A549 (cell line): ENCODE measurements around the gene ANKRD34A. TPM values are rescaled to one million over a fixed set of nuclear protein-coding genes. Genes with fewer than 3 reads are reported as not detected.
A peak's percentile ranks its signal among the peaks of the same experiment; 100 is the strongest.

Source experiments
- ATAC-seq, 2 experiments: fragments of 200-7000 bp in 1 of 2; fragments of >200 bp in 1 of 2; cut with Nextera tagmentation in 1 of 2; cut with Tn5 transposase in 1 of 2; 3 replicates each; pipeline versions ENCODE4 v1.8.0 to v1.9.1; 2018 to 2020; ENCODE audit warnings: mild to moderate bottlenecking in 1 of 2, moderate library complexity in 1 of 2
- CTCF ChIA-PET: fragments of 300-600 bp; sonication (Branson Sonifier 250); formaldehyde crosslinking; extraction: SDS; loops from one replicate; lab custom pipeline; 2021; ENCODE audit warnings: antibody characterized with exemption, inconsistent platforms; lab: Yijun Ruan, JAX
- POLR2A ChIA-PET: fragments of 350-600 bp; formaldehyde crosslinking; extraction: SDS; loops from one replicate; lab custom pipeline; 2021; ENCODE audit warnings: antibody characterized with exemption, inconsistent platforms; lab: Yijun Ruan, JAX
- DNase-seq, 2 experiments: peaks; one replicate each; pipeline versions ENCODE4 v3.0.0 to v3.0.0-alpha.2; 2011 to 2016; ENCODE audit warnings: low read depth in 1 of 2, low spot score in 1 of 2
- FAIRE-seq: peaks from 2 replicates; lab custom pipeline; 2011; peaks lifted over from hg19 to GRCh38; lab: Jason Lieb, UNC
- H3K27ac ChIP-seq, 2 experiments: fragments of >200 bp; sonication (Bioruptor Twin); formaldehyde crosslinking; 3 replicates each; pipeline ENCODE4 v1.5.1; 2016 to 2017
- H3K4me1 ChIP-seq: fragments of >200 bp; sonication (Bioruptor Twin); formaldehyde crosslinking; 3 replicates; pipeline ENCODE4 v1.6.1; 2016
- H3K4me2 ChIP-seq: fragments of >200 bp; sonication (Bioruptor Twin); formaldehyde crosslinking; 3 replicates; pipeline ENCODE4 v1.6.1; 2016
- H3K4me3 ChIP-seq: fragments of >200 bp; sonication (Bioruptor Twin); formaldehyde crosslinking; 3 replicates; pipeline ENCODE4 v1.5.1; 2016
- H3K9me3 ChIP-seq: fragments of >200 bp; sonication (Bioruptor Twin); formaldehyde crosslinking; 3 replicates; pipeline ENCODE4 v1.6.1; 2016
- BHLHE40 ChIP-seq: IDR thresholded peaks from 2 replicates; pipeline ENCODE4 v1.6.1; 2012; ENCODE audit warnings: low read depth, low read length, inconsistent platforms
- CBX8 ChIP-seq: fragments of 200-600 bp; sonication (generic); IDR thresholded peaks from 2 replicates; pipeline ENCODE4 v1.6.1; 2016
- CHD2 ChIP-seq: fragments of 150-350 bp; IDR thresholded peaks from 2 replicates; pipeline ENCODE4 v1.6.1; 2014; ENCODE audit warnings: low read length; ENCODE audit not compliant: partially characterized antibody
- EHF ChIP-seq: fragments of 250-450 bp; sonication (Bioruptor Pico); IDR thresholded peaks from 2 replicates; pipeline ENCODE4 v1.5.0; 2020; ENCODE audit warnings: mild to moderate bottlenecking
- EP300 ChIP-seq, 2 experiments: fragments of >200 bp; sonication (Bioruptor Twin); formaldehyde crosslinking; IDR thresholded peaks; 2 replicates in 1 of 2; 3 replicates in 1 of 2; pipeline ENCODE4 v1.6.1; 2016 to 2017
- GATA3 ChIP-seq: IDR thresholded peaks from 2 replicates; pipeline ENCODE4 v1.6.1; 2012; ENCODE audit warnings: borderline replicate concordance
- HOXA7 ChIP-seq: fragments of 250-450 bp; sonication (Bioruptor Pico); IDR thresholded peaks from 2 replicates; pipeline ENCODE4 v1.5.0; 2020; ENCODE audit warnings: mild to moderate bottlenecking, moderate library complexity
- JUN ChIP-seq, 2 experiments: fragments of >200 bp; sonication (Bioruptor Twin); formaldehyde crosslinking; IDR thresholded peaks; 2 replicates in 1 of 2; 3 replicates in 1 of 2; pipeline ENCODE4 v1.6.1; 2016 to 2017
- KDM1A ChIP-seq: fragments of 200-600 bp; sonication (generic); IDR thresholded peaks from 2 replicates; pipeline ENCODE4 v1.6.1; 2016; ENCODE audit warnings: low read depth, mild to moderate bottlenecking
- MAFK ChIP-seq: fragments of 450-650 bp; IDR thresholded peaks from 2 replicates; pipeline ENCODE4 v1.6.1; 2014; ENCODE audit not compliant: partially characterized antibody
- RCOR1 ChIP-seq: fragments of 150-350 bp; IDR thresholded peaks from 2 replicates; pipeline ENCODE4 v1.6.1; 2014; ENCODE audit warnings: antibody characterized with exemption, low read length, low read depth
- RNF2 ChIP-seq: fragments of 200-600 bp; sonication (generic); IDR thresholded peaks from 2 replicates; pipeline ENCODE4 v1.6.1; 2016; ENCODE audit warnings: low read depth, mild to moderate bottlenecking, antibody characterized with exemption, moderate library complexity, borderline replicate concordance
- SMC3 ChIP-seq: fragments of >200 bp; sonication (Bioruptor Twin); formaldehyde crosslinking; IDR thresholded peaks from 3 replicates; pipeline ENCODE4 v1.6.1; 2018; ENCODE audit warnings: inconsistent platforms
- ZSCAN20 ChIP-seq: fragments of 250-450 bp; sonication (Bioruptor Pico); IDR thresholded peaks from 2 replicates; pipeline ENCODE4 v1.8.0; 2022; ENCODE audit warnings: mild to moderate bottlenecking, moderate library complexity
- WGBS: methylation state at CpG from one replicate; pipeline ENCODE4 v1.1.6; 2017; ENCODE audit errors: missing lambda C conversion rate; 5-methylcytosine and 5-hydroxymethylcytosine counted together
- polyA plus RNA-seq, 4 experiments: library from polyadenylated mRNA; depleted of rRNA in 3 of 4; stranded (reverse); fragments of >200 nt; fragmentation: RNase III in 1 of 4; extraction: RNeasy Plus Mini Kit Qiagen cat#74134 plus additional on column Dnase treatment in 1 of 4; gene quantifications; 2 replicates in 3 of 4; 3 replicates in 1 of 4; pipeline ENCODE4 v1.2.3, GENCODE V29; 2011 to 2017
- TF ChIP-seq, protein P1 (sequence below): fragments of 200-600 bp; sonication (generic); IDR thresholded peaks from 2 replicates; pipeline ENCODE4 v1.6.1; 2016; ENCODE audit warnings: antibody characterized with exemption, mild to moderate bottlenecking, moderate library complexity
- TF ChIP-seq, protein P2 (sequence below): fragments of 250-450 bp; sonication (Bioruptor Pico); IDR thresholded peaks from 2 replicates; pipeline ENCODE4 v1.5.0; 2020; ENCODE audit warnings: low read depth, mild to moderate bottlenecking, moderate library complexity
- TF ChIP-seq, protein P3 (sequence below): IDR thresholded peaks from 2 replicates; pipeline ENCODE4 v1.6.1; 2012
- TF ChIP-seq, protein P4 (sequence below): IDR thresholded peaks from 2 replicates; pipeline ENCODE4 v1.6.1; 2012; ENCODE audit warnings: low read depth, borderline replicate concordance
- TF ChIP-seq, protein P5 (sequence below): fragments of >200 bp; sonication (Bioruptor Twin); formaldehyde crosslinking; IDR thresholded peaks from 3 replicates; pipeline ENCODE4 v1.6.1; 2016
- TF ChIP-seq, protein P6 (sequence below): fragments of 250-450 bp; sonication (Bioruptor Pico); IDR thresholded peaks from 2 replicates; pipeline ENCODE4 v1.5.0; 2021; ENCODE audit warnings: mild to moderate bottlenecking, moderate library complexity, borderline replicate concordance

Gene ANKRD34A
- polyA plus RNA-seq, 2 of the 4 experiments (the other 2 are of a cell fraction), result 0.30 to 0.39 TPM

GRCh38 chr1:145918144-145918991 is 46.0 kb downstream of the ANKRD34A start, which contains the start of gene PEX11B (continued):
- TF ChIP-seq, protein P1, sequence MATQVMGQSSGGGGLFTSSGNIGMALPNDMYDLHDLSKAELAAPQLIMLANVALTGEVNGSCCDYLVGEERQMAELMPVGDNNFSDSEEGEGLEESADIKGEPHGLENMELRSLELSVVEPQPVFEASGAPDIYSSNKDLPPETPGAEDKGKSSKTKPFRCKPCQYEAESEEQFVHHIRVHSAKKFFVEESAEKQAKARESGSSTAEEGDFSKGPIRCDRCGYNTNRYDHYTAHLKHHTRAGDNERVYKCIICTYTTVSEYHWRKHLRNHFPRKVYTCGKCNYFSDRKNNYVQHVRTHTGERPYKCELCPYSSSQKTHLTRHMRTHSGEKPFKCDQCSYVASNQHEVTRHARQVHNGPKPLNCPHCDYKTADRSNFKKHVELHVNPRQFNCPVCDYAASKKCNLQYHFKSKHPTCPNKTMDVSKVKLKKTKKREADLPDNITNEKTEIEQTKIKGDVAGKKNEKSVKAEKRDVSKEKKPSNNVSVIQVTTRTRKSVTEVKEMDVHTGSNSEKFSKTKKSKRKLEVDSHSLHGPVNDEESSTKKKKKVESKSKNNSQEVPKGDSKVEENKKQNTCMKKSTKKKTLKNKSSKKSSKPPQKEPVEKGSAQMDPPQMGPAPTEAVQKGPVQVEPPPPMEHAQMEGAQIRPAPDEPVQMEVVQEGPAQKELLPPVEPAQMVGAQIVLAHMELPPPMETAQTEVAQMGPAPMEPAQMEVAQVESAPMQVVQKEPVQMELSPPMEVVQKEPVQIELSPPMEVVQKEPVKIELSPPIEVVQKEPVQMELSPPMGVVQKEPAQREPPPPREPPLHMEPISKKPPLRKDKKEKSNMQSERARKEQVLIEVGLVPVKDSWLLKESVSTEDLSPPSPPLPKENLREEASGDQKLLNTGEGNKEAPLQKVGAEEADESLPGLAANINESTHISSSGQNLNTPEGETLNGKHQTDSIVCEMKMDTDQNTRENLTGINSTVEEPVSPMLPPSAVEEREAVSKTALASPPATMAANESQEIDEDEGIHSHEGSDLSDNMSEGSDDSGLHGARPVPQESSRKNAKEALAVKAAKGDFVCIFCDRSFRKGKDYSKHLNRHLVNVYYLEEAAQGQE, result peak; percentile 78

GRCh38 chr1:145917595-145917994 is 46.8 kb downstream of the ANKRD34A start:
- WGBS, result 89% methylated on average over 5 of the region's 5 CpGs
- CTCF ChIA-PET, result interaction anchor here (1.2 to 2.4 kb wide), 2 partner anchors 26 to 72 kb away, joined by 5 to 10 read pairs; partner anchors contain the start of gene NUDT17
- no peak for FAIRE-seq

More at GRCh38 chr1:145917595-145917994, 46.8 kb downstream of the ANKRD34A start:
- Histone ChIP-seq H3K9me3 (no peaks in the 10 kb centered on the region), H3K27ac (peak overlapping the region; percentile 85 to 92), H3K4me2 (peak overlapping the region; percentile 91), H3K4me1 (peaks cover 10% of the 10 kb centered on the region), H3K4me3 (peak overlapping the region; percentile 85)
- DNase-seq (no peak), ATAC-seq (no peak)
- POLR2A ChIA-PET, result interaction anchor here (2.0 to 2.5 kb wide), 2 partner anchors 10 to 26 kb away, joined by 14 to 23 read pairs; partner anchors contain the start of gene RBM8A
- no peak for TF ChIP-seq HOXA7
- TF ChIP-seq CHD2, result no peak
- TF ChIP-seq, protein P2, sequence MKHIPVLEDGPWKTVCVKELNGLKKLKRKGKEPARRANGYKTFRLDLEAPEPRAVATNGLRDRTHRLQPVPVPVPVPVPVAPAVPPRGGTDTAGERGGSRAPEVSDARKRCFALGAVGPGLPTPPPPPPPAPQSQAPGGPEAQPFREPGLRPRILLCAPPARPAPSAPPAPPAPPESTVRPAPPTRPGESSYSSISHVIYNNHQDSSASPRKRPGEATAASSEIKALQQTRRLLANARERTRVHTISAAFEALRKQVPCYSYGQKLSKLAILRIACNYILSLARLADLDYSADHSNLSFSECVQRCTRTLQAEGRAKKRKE (CRISPR knock-in tag), result no peak
- TF ChIP-seq KDM1A, result no peak
- TF ChIP-seq GATA3, result no peak
- no peak for TF ChIP-seq EP300 (IDR thresholded peaks at IDR 0.05)
- no peak for TF ChIP-seq SMC3
- TF ChIP-seq, protein P3, sequence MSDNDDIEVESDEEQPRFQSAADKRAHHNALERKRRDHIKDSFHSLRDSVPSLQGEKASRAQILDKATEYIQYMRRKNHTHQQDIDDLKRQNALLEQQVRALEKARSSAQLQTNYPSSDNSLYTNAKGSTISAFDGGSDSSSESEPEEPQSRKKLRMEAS, result no peak
- TF ChIP-seq EHF (CRISPR knock-in tag), result no peak
- TF ChIP-seq MAFK, result no peak
- no peak for TF ChIP-seq ZSCAN20 (CRISPR knock-in tag)
- TF ChIP-seq, protein P4, sequence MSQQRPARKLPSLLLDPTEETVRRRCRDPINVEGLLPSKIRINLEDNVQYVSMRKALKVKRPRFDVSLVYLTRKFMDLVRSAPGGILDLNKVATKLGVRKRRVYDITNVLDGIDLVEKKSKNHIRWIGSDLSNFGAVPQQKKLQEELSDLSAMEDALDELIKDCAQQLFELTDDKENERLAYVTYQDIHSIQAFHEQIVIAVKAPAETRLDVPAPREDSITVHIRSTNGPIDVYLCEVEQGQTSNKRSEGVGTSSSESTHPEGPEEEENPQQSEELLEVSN, result no peak
- TF ChIP-seq RNF2, result no peak
- TF ChIP-seq RCOR1, result no peak
- no peak for TF ChIP-seq CBX8
- TF ChIP-seq, protein P5, sequence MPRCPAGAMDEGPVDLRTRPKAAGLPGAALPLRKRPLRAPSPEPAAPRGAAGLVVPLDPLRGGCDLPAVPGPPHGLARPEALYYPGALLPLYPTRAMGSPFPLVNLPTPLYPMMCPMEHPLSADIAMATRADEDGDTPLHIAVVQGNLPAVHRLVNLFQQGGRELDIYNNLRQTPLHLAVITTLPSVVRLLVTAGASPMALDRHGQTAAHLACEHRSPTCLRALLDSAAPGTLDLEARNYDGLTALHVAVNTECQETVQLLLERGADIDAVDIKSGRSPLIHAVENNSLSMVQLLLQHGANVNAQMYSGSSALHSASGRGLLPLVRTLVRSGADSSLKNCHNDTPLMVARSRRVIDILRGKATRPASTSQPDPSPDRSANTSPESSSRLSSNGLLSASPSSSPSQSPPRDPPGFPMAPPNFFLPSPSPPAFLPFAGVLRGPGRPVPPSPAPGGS, result no peak
- no peak for TF ChIP-seq JUN (IDR thresholded peaks at IDR 0.05)
- no peak for TF ChIP-seq BHLHE40
- TF ChIP-seq, protein P6, sequence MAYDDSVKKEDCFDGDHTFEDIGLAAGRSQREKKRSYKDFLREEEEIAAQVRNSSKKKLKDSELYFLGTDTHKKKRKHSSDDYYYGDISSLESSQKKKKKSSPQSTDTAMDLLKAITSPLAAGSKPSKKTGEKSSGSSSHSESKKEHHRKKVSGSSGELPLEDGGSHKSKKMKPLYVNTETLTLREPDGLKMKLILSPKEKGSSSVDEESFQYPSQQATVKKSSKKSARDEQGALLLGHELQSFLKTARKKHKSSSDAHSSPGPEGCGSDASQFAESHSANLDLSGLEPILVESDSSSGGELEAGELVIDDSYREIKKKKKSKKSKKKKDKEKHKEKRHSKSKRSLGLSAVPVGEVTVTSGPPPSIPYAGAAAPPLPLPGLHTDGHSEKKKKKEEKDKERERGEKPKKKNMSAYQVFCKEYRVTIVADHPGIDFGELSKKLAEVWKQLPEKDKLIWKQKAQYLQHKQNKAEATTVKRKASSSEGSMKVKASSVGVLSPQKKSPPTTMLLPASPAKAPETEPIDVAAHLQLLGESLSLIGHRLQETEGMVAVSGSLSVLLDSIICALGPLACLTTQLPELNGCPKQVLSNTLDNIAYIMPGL, result no peak
